ENCODE data around the gene STMN3.

The STMN3 gene

DNA sequence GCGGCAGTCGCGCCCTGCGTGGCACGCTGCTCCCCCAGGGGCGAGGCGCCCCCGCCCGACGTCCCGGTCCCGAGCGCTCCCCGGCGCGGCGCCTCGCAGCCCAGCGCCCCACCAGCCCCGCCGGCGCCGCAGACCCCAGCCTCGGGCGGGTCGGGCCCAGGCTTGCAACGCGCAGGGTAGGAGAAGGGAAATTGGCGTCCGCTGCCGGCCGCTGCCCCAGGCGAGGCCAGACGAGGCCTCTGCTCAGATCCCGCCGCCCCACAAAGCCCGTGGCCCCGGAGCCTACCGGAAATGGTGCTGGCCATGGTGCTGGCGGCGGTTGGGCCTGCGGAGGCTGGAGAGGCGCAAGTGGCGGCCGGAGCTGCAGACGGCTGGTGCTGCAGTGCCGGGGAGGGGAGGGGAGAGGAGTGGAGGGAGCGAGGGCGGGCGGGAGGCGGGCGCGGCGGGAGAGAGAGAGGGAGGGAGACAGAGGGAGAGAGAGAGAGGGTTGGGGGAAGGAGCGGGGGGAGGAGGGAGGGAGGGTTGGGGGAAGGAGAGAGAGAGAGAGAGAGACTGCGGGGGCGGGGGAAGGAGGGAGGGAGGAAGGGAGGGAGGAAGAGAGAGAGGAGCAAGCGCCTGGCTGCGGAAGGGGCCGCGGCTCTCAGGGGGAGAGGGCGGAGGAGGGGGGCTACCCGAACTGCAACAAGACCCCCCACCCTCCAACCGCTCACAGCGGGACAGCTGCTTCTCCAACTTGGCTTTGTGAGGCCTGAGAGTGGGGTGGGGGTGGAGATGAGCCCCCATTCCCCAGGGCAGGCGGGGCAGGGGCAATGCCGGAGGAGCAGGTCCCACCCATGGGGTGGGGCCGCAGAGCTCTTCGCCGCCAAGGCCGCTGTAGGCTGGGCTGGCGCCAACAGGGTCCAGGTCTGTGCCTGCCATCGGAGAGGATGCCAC is at the start of gene STMN3:
STMN3 (minus strand) TSS at position 384 of the 933 bp plus-strand sequence; CDS start at position 305, 79 bp downstream.
- no peak for FAIRE-seq

DNA sequence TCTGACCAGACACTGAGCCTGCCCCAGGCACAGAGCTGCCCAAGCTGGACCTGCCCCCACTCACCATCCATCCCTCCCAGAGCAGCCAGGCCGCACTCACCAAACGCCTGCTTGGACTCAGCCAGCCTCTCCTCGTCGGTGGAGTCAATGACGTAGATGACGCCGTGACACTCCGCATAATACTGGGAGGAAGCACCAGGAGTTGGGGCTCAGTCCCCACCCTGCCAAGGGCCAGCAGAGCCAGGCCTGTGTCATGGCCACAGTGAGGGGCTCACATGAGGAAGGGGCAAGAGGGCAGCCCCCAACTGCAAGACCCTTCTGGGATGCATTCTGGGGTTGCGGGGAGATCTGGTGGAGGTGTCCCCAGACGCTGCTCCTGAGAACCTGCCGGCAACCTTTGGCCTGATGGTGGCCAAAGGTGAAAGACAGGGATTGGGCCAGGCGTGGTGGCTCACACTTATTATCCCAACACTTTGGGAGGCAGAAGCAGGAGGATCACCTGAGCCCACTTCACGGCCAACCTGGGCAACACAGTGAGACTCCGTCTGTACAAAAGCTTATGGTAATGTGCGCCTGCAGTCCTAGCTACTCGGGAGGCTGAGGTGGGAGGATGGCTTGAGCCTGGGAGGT is 48.9 kb upstream of the STMN3 start:
- FAIRE-seq (no peak), DNase-seq (ENCODE audit: low spot score) (no peak)

More for the DNA sequence above, at the start of gene STMN3:
- peak; percentile 90 for DNase-seq (ENCODE audit: low spot score)

DNA sequence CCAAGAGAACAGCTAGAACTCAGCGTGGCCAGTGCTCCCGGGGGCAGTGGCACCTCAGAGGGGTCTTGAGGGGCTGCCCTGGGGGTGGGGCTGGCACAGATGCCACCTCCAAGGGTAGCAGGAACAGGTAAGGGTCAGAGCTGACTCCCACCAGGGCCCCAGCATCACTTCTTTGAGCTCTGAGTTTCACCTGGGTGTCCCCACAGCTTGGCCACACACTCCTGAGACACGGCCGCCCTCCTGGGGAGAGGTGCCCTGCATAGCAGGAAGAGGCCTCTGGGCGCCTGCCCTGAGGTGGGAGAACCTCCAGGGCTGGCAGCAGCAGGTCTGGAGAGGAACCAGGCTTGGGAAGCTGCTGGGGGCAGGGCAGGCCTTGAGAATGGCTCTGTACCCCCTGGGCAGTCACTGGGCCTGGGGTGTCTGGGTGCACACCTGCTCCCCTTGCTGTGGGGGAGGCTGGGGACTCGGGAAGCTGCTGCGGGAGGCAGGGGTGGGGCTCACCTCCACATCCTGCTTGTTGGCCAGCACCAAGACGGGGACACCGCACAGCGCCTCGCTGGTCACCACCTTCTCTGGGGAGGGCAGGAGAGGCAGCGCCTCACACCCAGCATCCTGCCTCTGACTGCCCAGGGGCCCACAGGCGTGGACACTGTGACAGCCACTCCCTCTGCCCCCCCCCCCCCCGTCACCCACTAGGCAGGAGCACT is 48.3 kb upstream of the STMN3 start:
- DNase-seq (ENCODE audit: low spot score) (no peak), FAIRE-seq (no peak)

GRCh38 chr20:63701051-63701328 is 47.8 kb upstream of the STMN3 start:
- DNase-seq (ENCODE audit: low spot score) = no peak
- no peak for FAIRE-seq

- DNase-seq (ENCODE audit: low spot score) (no peak), FAIRE-seq (no peak)
Observed at GRCh38 chr20:63700199-63701050, 47.2 kb upstream of the STMN3 start.

DNA sequence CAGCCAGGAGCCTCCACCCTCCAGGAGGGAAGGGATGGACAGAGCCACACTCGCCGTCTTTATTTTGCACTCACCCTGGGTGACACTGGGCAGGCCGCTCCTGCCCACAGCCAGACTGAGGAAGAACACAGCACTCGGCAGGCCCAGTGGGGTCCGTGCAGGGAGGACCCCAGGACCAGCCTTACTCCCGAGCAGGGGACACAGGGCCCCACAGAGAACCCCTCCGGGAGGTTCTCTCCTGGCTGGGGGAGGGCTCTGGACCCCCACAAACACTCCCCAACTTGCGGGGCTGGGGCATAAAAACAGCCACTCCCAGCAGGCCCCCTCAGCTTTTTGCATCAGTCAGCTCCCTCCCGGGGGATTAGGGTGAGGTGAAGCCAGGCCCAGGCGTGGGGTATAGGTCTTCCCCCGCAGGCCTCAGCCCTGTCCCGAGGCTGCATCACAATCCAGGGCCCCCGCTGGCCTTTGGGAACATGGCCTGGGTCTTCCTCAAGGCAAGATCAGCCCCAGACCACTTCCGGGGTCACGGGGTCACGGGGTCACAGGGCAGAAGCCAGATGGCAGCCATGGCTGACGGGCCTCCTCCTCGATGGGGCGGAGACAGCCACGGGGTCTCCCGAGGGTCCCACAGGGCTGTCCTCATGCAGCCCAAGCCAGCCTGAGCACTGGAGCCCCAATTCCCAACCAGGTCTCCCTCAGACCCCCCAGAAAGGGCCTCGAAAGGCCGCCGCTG is 46.4 kb upstream of the STMN3 start:
- FAIRE-seq (no peak), DNase-seq (ENCODE audit: low spot score) (no peak)

GRCh38 chr20:63698739-63699465 is 45.7 kb upstream of the STMN3 start:
- FAIRE-seq = no peak
- peak; percentile 93 for DNase-seq (ENCODE audit: low spot score)

DNA sequence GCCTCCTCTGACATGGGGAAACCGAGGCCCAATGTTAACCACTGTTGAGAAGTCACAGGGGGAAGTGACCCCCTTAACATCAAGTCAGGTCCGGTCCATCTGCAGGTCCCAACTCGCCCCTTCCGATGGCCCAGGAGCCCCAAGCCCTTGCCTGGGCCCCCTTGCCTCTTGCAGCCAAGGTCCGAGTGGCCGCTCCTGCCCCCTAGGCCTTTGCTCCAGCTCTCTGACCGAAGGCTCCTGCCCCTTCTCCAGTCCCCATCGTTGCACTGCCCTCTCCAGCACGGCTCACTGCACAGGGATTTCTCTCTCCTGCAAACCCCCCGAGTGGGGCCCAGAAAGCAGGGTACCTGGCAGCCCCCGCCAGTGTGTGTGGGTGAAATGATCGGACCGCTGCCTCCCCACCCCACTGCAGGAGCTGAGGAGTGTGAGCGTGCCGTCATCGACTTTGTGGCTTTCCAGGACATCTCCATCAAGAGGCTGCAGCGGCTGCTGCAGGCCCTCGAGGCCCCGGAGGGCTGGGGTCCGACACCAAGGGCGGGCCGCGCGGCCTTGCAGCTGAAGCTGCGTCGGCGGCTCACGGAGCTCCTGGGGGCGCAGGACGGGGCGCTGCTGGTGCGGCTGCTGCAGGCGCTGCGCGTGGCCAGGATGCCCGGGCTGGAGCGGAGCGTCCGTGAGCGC is 44.8 kb upstream of the STMN3 start:
- FAIRE-seq = no peak

GRCh38 chr20:63697357-63697867 is 44.2 kb upstream of the STMN3 start:
- FAIRE-seq (no peak), DNase-seq (ENCODE audit: low spot score) (no peak)

More for the DNA sequence above, 44.8 kb upstream of the STMN3 start:
- no peak for DNase-seq (ENCODE audit: low spot score)

DNA sequence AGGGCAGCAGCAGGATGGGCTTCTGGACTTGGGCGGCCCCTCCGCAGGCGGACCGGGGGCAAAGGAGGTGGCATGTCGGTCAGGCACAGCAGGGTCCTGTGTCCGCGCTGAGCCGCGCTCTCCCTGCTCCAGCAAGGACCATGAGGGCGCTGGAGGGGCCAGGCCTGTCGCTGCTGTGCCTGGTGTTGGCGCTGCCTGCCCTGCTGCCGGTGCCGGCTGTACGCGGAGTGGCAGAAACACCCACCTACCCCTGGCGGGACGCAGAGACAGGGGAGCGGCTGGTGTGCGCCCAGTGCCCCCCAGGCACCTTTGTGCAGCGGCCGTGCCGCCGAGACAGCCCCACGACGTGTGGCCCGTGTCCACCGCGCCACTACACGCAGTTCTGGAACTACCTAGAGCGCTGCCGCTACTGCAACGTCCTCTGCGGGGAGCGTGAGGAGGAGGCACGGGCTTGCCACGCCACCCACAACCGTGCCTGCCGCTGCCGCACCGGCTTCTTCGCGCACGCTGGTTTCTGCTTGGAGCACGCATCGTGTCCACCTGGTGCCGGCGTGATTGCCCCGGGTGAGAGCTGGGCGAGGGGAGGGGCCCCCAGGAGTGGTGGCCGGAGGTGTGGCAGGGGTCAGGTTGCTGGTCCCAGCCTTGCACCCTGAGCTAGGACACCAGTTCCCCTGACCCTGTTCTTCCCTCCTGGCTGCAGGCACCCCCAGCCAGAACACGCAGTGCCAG is 43.6 kb upstream of the STMN3 start, which contains the start of gene TNFRSF6B:
TNFRSF6B (plus strand) TSS at position 25 of the 729 bp plus-strand sequence; CDS start at position 141, 116 bp downstream.
- DNase-seq (ENCODE audit: low spot score) = no peak
- no peak for FAIRE-seq

GRCh38 chr20:63696306-63696627 is 43.0 kb upstream of the STMN3 start:
- FAIRE-seq (no peak), DNase-seq (ENCODE audit: low spot score) (no peak)

- DNase-seq (ENCODE audit: low spot score) (no peak), FAIRE-seq (no peak)
Observed at GRCh38 chr20:63695424-63696305, 42.4 kb upstream of the STMN3 start.

DNA sequence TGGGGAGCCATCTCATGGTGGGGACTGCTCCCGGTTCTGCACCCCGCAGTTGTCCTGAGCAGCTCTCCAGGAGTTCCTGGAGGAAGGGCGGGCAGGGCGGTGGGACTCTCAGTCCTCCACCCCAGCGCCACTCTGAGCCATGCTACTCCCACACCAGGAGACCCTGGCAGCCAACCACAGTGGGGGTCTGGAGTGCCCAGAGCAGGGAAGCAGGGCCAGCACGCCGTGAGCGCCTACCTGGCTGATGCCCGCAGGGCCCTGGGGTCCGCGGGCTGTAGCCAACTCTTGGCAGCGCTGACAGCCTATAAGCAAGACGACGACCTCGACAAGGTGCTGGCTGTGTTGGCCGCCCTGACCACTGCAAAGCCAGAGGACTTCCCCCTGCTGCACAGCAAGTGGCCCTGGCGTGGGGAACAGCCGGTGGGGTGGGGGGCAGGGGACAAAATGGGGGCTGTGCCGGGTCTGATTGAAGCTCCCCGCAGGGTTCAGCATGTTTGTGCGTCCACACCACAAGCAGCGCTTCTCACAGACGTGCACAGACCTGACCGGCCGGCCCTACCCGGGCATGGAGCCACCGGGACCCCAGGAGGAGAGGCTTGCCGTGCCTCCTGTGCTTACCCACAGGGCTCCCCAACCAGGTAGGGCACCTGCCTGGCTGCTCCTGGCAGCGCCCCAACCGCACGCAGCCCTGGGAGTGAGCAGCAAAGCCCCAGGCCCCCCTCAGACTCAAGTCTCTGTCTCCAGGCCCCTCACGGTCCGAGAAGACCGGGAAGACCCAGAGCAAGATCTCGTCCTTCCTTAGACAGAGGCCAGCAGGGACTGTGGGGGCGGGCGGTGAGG is 41.6 kb upstream of the STMN3 start:
- no peak for DNase-seq (ENCODE audit: low spot score)
- no peak for FAIRE-seq

- FAIRE-seq (no peak), DNase-seq (ENCODE audit: low spot score) (no peak)
Observed at GRCh38 chr20:63693733-63694583, 40.7 kb upstream of the STMN3 start.

DNA sequence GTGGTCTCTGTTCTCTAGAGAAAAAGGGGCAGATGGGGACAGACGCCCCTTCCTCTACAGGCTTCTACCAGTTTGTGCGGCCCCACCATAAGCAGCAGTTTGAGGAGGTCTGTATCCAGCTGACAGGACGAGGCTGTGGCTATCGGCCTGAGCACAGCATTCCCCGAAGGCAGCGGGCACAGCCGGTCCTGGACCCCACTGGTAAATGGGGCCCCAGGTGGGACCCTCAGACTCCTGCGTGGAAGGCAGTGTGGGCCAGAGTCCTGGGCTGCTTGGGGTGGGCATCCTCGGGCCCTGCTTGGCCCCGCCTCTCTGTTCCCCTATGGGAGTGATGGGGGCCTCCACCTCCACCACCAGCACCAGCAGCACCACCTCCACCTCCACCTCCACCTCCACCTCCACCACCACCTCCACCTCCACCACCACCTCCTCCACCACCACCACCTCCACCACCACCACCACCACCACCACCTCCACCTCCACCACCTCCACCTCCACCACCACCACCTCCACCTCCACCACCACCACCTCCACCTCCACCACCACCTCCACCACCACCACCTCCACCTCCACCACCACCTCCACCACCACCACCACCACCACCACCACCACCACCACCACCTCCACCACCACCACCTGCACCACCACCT is 40.0 kb upstream of the STMN3 start:
- DNase-seq (ENCODE audit: low spot score) (no peak), FAIRE-seq (peak; percentile 99)
